OCI-LY7 (cell line): ENCODE data around the gene GFRA3. TPM values are rescaled to one million over a fixed set of nuclear protein-coding genes. Genes with fewer than 3 reads are reported as not detected.

Source experiments
- BruUV-seq: library from RNA; stranded (reverse); fragments of 400-500 nt; replicated peaks from 2 replicates; lab custom pipeline; 2021; lab: Mats Ljungman, UMichigan
- CTCF ChIA-PET: fragments of 300-600 bp; sonication (Branson Sonifier 250); formaldehyde crosslinking; loops from one replicate; lab custom pipeline; 2022; ENCODE audit warnings: antibody characterized with exemption; ENCODE audit not compliant: unreplicated experiment; lab: Charles Lee
- POLR2A ChIA-PET: fragments of 300-600 bp; sonication (Branson Sonifier 250); formaldehyde crosslinking; loops from one replicate; lab custom pipeline; 2022; ENCODE audit warnings: antibody characterized with exemption; lab: Charles Lee
- DNase-seq: peaks from one replicate; pipeline ENCODE4 v3.0.0-alpha.2; 2015; ENCODE audit warnings: low spot score
- H2AFZ ChIP-seq: fragments of 200-600 bp; sonication (generic), shearing (Covaris generic); 2 replicates; pipeline ENCODE4 v1.6.1; 2014; ENCODE audit warnings: mild to moderate bottlenecking, antibody characterized with exemption, low read length, moderate library complexity
- H3K27ac ChIP-seq: fragments of 200-600 bp; sonication (generic); 2 replicates; pipeline ENCODE4 v1.5.1; 2014; ENCODE audit warnings: mixed run types, low read depth, mild to moderate bottlenecking, moderate library complexity, low read length, inconsistent platforms; ENCODE audit not compliant: poor library complexity, severe bottlenecking
- H3K36me3 ChIP-seq: fragments of 200-600 bp; sonication (generic); 2 replicates; pipeline ENCODE4 v1.6.1; 2014; ENCODE audit warnings: mild to moderate bottlenecking, antibody characterized with exemption, low read length, moderate library complexity, mixed read lengths; ENCODE audit not compliant: insufficient read depth
- H3K4me1 ChIP-seq: fragments of 200-600 bp; sonication (generic); 2 replicates; pipeline ENCODE4 v1.5.1; 2014; ENCODE audit warnings: mild to moderate bottlenecking, low read length; ENCODE audit not compliant: insufficient read depth, poor library complexity, severe bottlenecking
- H3K4me2 ChIP-seq: fragments of 200-600 bp; sonication (generic); 2 replicates; pipeline ENCODE4 v1.6.1; 2014; ENCODE audit warnings: mild to moderate bottlenecking, low read length
- H3K4me3 ChIP-seq: fragments of 200-600 bp; sonication (generic); 2 replicates; pipeline ENCODE4 v1.5.1; 2014; ENCODE audit warnings: mild to moderate bottlenecking, low read depth, low read length; ENCODE audit not compliant: poor library complexity, severe bottlenecking
- H3K79me2 ChIP-seq: fragments of 200-600 bp; sonication (generic); 2 replicates; pipeline ENCODE4 v1.6.1; 2016; ENCODE audit warnings: low read depth, mild to moderate bottlenecking, low read length, moderate library complexity, mixed read lengths; ENCODE audit not compliant: insufficient read depth
- H3K9me2 ChIP-seq: fragments of 200-600 bp; sonication (generic); 2 replicates; pipeline ENCODE4 v1.6.1; 2016; ENCODE audit warnings: mild to moderate bottlenecking, low read length, mixed read lengths; ENCODE audit not compliant: insufficient read depth
- H3K9me3 ChIP-seq: fragments of 200-600 bp; sonication (generic); 2 replicates; pipeline ENCODE4 v1.6.1; 2014; ENCODE audit warnings: mild to moderate bottlenecking, mixed run types, low read length, mixed read lengths
- H4K20me1 ChIP-seq: fragments of 200-600 bp; sonication (generic); 2 replicates; pipeline ENCODE4 v1.6.1; 2014; ENCODE audit warnings: mild to moderate bottlenecking, antibody characterized with exemption, low read length, moderate library complexity, mixed read lengths; ENCODE audit not compliant: insufficient read depth
- CTCF ChIP-seq: fragments of 200-600 bp; sonication (generic); conservative IDR thresholded peaks from 2 replicates; pipeline ENCODE4 v1.5.1; 2014; ENCODE audit warnings: mild to moderate bottlenecking, antibody characterized with exemption, low read length, moderate library complexity, mixed read lengths
- EZH2phosphoT487 ChIP-seq: fragments of 200-600 bp; sonication (generic); IDR thresholded peaks from 2 replicates; pipeline ENCODE4 v1.6.1; 2018; ENCODE audit warnings: low read depth, borderline replicate concordance, mild to moderate bottlenecking, mixed run types, antibody characterized with exemption, low read length, moderate library complexity, mixed read lengths
- intact Hi-C: fragments of 100-400 bp; cut with micrococcal nuclease; formaldehyde crosslinking; loops from one replicate; pipeline ENCODE4 v1.10.0; 2022; ENCODE audit not compliant: unreplicated experiment
- total RNA-seq, 2 experiments: library from RNA; depleted of rRNA in 1 of 2; stranded (reverse); fragments of >200 nt in 1 of 2; shearing (Covaris generic) in 1 of 2; gene quantifications; 2 replicates each; pipeline ENCODE4 v1.2.3, GENCODE V29; 2014 to 2022

Gene GFRA3
- total RNA-seq, 2 experiments from 2014 or later: not detected

GRCh38 chr5:138243794-138244193 is 30.6 kb downstream of the GFRA3 start:
- POLR2A ChIA-PET: interaction anchor here (0.6 kb wide), 1 partner anchor 65 kb away, joined by 3 read pairs; no protein-coding TSS in a partner anchor
- Histone ChIP-seq H3K4me1 (no peaks in the 10 kb centered on the region), H3K27ac (no peak overlapping the region), H3K4me2 (no peak overlapping the region), H3K4me3 (no peak overlapping the region), H3K79me2 (no peaks in the 10 kb centered on the region), H3K9me2 (no peaks in the 10 kb centered on the region), H4K20me1 (no peaks in the 10 kb centered on the region), H2AFZ (no peak overlapping the region), H3K36me3 (no peaks in the 10 kb centered on the region), H3K9me3 (no peaks in the 10 kb centered on the region)
- no TSS peak for BruUV-seq
- no peak for TF ChIP-seq EZH2phosphoT487
- TF ChIP-seq CTCF: no peak
- intact Hi-C loops: no loop called here
- CTCF ChIA-PET: no interaction called here
- no peak for DNase-seq

DNA sequence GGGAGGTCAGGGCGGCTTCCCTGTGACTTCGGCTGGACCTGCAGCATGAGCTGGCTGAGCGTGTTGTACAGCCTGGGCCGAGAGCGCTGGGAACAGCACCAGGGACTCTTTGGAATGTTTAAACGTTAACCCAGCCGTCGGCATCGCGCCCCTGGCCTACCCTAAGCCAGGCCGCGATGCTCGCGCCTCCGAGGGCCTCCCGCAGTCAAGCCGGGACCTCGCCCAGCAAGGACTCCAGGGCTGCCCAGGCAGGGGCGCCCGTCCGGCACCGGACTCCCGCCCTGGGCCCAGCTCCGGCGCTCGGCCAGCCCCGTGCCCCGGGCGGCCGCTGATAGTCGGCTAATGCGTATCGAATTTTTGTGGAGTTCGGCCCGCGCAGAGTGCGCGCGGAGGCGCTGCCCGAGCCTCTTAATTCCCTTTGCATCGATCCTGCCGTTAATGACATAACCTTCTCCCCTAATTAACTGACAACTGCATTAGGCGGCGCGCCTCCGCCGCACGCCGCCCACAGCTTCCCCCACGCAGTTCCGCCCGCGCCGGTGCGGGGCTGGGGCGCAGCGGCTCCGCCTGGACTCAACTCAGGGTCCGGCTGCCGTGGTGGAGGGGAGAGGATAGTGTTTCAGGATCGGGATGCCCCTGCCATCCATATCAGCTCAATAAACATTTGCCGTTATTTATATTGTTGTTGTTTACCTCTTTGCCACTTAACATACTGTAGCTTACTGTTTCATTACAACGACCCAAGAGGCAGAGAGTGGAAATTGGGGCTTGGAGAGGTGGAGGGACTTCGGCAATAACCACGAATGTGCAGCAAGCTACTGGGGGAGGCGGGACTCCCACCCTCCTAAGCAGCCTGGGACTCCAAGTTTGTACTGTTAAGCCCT is 32.5 kb downstream of the GFRA3 start:
- Histone ChIP-seq H3K4me3 (no peak overlapping the region), H4K20me1 (no peaks in the 10 kb centered on the region), H3K36me3 (no peaks in the 10 kb centered on the region), H3K79me2 (no peaks in the 10 kb centered on the region), H3K4me1 (no peaks in the 10 kb centered on the region), H3K4me2 (no peak overlapping the region), H2AFZ (no peak overlapping the region), H3K9me2 (no peaks in the 10 kb centered on the region), H3K9me3 (no peaks in the 10 kb centered on the region), H3K27ac (no peak overlapping the region)
- ChIA-PET POLR2A (no interaction called here), CTCF (no interaction called here)
- BruUV-seq: no TSS peak
- intact Hi-C loops: no loop called here
- DNase-seq: no peak
- no peak for TF ChIP-seq CTCF
- TF ChIP-seq EZH2phosphoT487: no peak
